GM18520 (cell line): ENCODE data around the gene FCHSD1.
A peak's percentile ranks its signal among the peaks of the same experiment; 100 is the strongest.

Experiments used
- ATAC-seq: cut with Tn5 transposase; IDR thresholded peaks from one replicate; pipeline ENCODE4 v1.9.1; 2021; ENCODE audit not compliant: unreplicated experiment

The FCHSD1 gene

GRCh38 chr5:141646026-141646425 is 5.2 kb downstream of the FCHSD1 start:
- no peak for ATAC-seq

GRCh38 chr5:141641634-141642267 is 9.5 kb downstream of the FCHSD1 start:
- ATAC-seq, result peak; percentile 90

GRCh38 chr5:141640698-141641097 is 10.5 kb downstream of the FCHSD1 start:
- no peak for ATAC-seq

- no peak for ATAC-seq
Observed at GRCh38 chr5:141640051-141640415, 11.2 kb downstream of the FCHSD1 start.

- ATAC-seq, result no peak
Observed at GRCh38 chr5:141639357-141640050, 11.7 kb downstream of the FCHSD1 start.

GRCh38 chr5:141638771-141639170 is 12.4 kb downstream of the FCHSD1 start:
- ATAC-seq, result no peak

- no peak for ATAC-seq
Observed at GRCh38 chr5:141637767-141638419, 13.3 kb downstream of the FCHSD1 start.

- ATAC-seq, result no peak
Observed at GRCh38 chr5:141637123-141637766, 14.0 kb downstream of the FCHSD1 start.

- ATAC-seq, result peak; percentile 56
Observed at GRCh38 chr5:141636413-141637122, 14.7 kb downstream of the FCHSD1 start, which contains the start of the genes HDAC3 and RELL2. Gene HDAC3, minus strand, starts transcription at chr5:141636849. Its CDS starts 59 bp downstream, at chr5:141636790. Gene RELL2, plus strand, starts transcription at chr5:141636997. Its CDS starts 1,229 bp downstream, at chr5:141638226.

- no peak for ATAC-seq
Observed at GRCh38 chr5:141636106-141636412, 15.2 kb downstream of the FCHSD1 start.

GRCh38 chr5:141635646-141636045 is 15.6 kb downstream of the FCHSD1 start:
- ATAC-seq, result no peak

- no peak for ATAC-seq
Observed at GRCh38 chr5:141634720-141635119, 16.5 kb downstream of the FCHSD1 start.

- peak; percentile 70 for ATAC-seq
Observed at GRCh38 chr5:141633871-141634561, 17.2 kb downstream of the FCHSD1 start.

- ATAC-seq, result no peak
Observed at GRCh38 chr5:141632650-141633049, 18.6 kb downstream of the FCHSD1 start.

GRCh38 chr5:141630570-141631140 is 20.6 kb downstream of the FCHSD1 start:
- ATAC-seq, result no peak

- ATAC-seq, result no peak
Observed at GRCh38 chr5:141628175-141628788, 22.9 kb downstream of the FCHSD1 start.

GRCh38 chr5:141623611-141624010 is 27.6 kb downstream of the FCHSD1 start:
- no peak for ATAC-seq

GRCh38 chr5:141623186-141623585 is 28.0 kb downstream of the FCHSD1 start:
- ATAC-seq, result peak; percentile 27

- ATAC-seq, result peak; percentile 75
Observed at GRCh38 chr5:141618804-141619554, 32.2 kb downstream of the FCHSD1 start, which contains the start of gene DIAPH1. Gene DIAPH1, minus strand, starts transcription at chr5:141619000. Its CDS starts 86 bp downstream, at chr5:141618914.
